ENCODE data around the gene ADGRB3.

Gene ADGRB3

DNA sequence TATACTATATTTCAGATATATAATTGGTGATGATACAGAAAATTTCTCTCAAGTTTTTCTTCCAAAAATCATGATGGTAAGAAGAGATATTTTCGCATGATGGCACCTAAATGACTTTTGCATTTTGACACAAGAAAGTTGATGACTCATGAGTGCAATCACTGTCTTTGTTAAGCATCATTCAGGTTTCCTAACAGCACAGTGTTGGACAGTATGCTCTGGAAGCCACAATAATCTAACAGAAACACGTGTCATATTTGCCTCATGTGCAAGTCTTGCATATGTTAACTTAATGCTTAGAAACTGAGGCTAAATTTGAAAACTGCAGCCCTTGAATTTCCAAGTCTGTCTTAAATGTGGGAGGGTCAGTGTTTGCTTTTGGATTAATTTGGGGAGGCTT is 628.2 kb downstream of the ADGRB3 start:
- Histone ChIP-seq H3K4me1 (ENCODE audit: insufficient read depth, low read length, severe bottlenecking) (no peaks in the 10 kb centered on the region), H2AFZ (ENCODE audit: low read length) (no peak overlapping the region), H3K79me2 (ENCODE audit: insufficient read depth, low read length) (no peaks in the 10 kb centered on the region), H3K27ac (ENCODE audit: low read depth, low read length, poor library complexity, severe bottlenecking) (no peak overlapping the region), H3F3A (ENCODE audit: insufficient read depth, low read length) (no peaks in the 10 kb centered on the region), H4K20me1 (ENCODE audit: insufficient read depth, low read length) (no peaks in the 10 kb centered on the region), H3K9me3 (ENCODE audit: low read length) (no peaks in the 10 kb centered on the region), H3K9me2 (ENCODE audit: low read depth, low read length) (no peaks in the 10 kb centered on the region), H3K27me3 (ENCODE audit: insufficient read depth, low read length) (no peaks in the 10 kb centered on the region), H3K36me3 (ENCODE audit: insufficient read depth, low read length) (no peaks in the 10 kb centered on the region), H3K4me3 (ENCODE audit: low read depth, low read length, poor library complexity, severe bottlenecking) (no peak overlapping the region), H3K4me2 (ENCODE audit: low read length) (no peak overlapping the region), H3K9ac (ENCODE audit: low read length) (no peak overlapping the region)
- TF ChIP-seq, protein P1, sequence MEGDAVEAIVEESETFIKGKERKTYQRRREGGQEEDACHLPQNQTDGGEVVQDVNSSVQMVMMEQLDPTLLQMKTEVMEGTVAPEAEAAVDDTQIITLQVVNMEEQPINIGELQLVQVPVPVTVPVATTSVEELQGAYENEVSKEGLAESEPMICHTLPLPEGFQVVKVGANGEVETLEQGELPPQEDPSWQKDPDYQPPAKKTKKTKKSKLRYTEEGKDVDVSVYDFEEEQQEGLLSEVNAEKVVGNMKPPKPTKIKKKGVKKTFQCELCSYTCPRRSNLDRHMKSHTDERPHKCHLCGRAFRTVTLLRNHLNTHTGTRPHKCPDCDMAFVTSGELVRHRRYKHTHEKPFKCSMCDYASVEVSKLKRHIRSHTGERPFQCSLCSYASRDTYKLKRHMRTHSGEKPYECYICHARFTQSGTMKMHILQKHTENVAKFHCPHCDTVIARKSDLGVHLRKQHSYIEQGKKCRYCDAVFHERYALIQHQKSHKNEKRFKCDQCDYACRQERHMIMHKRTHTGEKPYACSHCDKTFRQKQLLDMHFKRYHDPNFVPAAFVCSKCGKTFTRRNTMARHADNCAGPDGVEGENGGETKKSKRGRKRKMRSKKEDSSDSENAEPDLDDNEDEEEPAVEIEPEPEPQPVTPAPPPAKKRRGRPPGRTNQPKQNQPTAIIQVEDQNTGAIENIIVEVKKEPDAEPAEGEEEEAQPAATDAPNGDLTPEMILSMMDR (IDR thresholded peaks at IDR 0.05; ENCODE audit: low read length), result no peak
- no peak for TF ChIP-seq EZH2 (IDR thresholded peaks at IDR 0.05; ENCODE audit: borderline replicate concordance, low read length)

DNA sequence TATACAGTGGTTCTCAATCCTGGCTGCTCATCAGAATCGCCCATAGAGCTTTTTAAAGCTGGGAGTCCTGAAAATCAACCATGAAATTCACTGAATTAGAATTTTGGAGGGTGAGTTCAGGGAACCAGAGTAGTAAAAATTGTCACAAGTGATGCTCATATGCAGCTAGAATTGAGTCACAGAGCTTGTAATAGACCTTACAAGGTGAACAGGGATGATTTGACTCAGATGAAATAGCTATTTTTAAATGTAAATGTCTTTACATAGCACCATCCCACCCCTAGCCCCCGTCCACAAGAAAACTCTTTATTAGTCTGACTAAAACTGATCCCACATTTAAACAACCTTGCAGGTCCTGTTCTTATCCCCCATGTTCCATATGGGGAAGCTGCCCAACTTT is 630.0 kb downstream of the ADGRB3 start:
- Histone ChIP-seq H3K9me2 (ENCODE audit: low read depth, low read length) (no peaks in the 10 kb centered on the region), H3K4me3 (ENCODE audit: low read depth, low read length, poor library complexity, severe bottlenecking) (no peak overlapping the region), H3K27ac (ENCODE audit: low read depth, low read length, poor library complexity, severe bottlenecking) (no peak overlapping the region), H3K79me2 (ENCODE audit: insufficient read depth, low read length) (no peaks in the 10 kb centered on the region), H4K20me1 (ENCODE audit: insufficient read depth, low read length) (no peaks in the 10 kb centered on the region), H3K27me3 (ENCODE audit: insufficient read depth, low read length) (no peaks in the 10 kb centered on the region), H3K9ac (ENCODE audit: low read length) (no peak overlapping the region), H3K36me3 (ENCODE audit: insufficient read depth, low read length) (no peaks in the 10 kb centered on the region), H3F3A (ENCODE audit: insufficient read depth, low read length) (no peaks in the 10 kb centered on the region), H3K4me2 (ENCODE audit: low read length) (no peak overlapping the region), H3K4me1 (ENCODE audit: insufficient read depth, low read length, severe bottlenecking) (no peaks in the 10 kb centered on the region), H3K9me3 (ENCODE audit: low read length) (no peaks in the 10 kb centered on the region), H2AFZ (ENCODE audit: low read length) (no peak overlapping the region)
- TF ChIP-seq EZH2 (IDR thresholded peaks at IDR 0.05; ENCODE audit: borderline replicate concordance, low read length), result no peak
- TF ChIP-seq, protein P1 (IDR thresholded peaks at IDR 0.05; ENCODE audit: low read length), result no peak

DNA sequence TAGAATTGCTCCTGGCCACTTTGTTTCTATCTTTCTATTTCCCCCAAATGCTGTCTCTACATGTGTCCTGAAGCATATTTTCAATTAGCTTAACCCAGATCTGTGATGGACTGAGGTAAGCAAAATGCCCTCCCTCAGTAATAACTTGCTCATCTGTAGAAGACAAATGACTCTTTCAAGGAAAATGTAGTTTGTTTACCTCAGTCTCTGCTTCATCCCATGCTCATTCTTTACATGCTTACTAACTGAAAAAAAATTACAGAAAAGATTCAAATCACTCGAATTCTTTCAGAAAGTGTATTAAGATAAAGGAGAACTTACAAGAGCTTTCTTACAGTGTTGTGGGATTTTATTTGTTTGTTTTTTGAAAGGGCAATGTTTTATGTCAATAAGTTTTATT is 630.6 kb downstream of the ADGRB3 start:
- TF ChIP-seq, protein P1 (IDR thresholded peaks at IDR 0.05; ENCODE audit: low read length), result no peak
- no peak for TF ChIP-seq EZH2 (IDR thresholded peaks at IDR 0.05; ENCODE audit: borderline replicate concordance, low read length)
- H3K36me3 ChIP-seq (ENCODE audit: insufficient read depth, low read length), result no peaks in the 10 kb centered on the region

More for the DNA sequence above, 630.6 kb downstream of the ADGRB3 start:
- Histone ChIP-seq H3K79me2 (ENCODE audit: insufficient read depth, low read length) (no peaks in the 10 kb centered on the region), H3K4me2 (ENCODE audit: low read length) (no peak overlapping the region), H2AFZ (ENCODE audit: low read length) (no peak overlapping the region), H3F3A (ENCODE audit: insufficient read depth, low read length) (no peaks in the 10 kb centered on the region), H3K9ac (ENCODE audit: low read length) (no peak overlapping the region), H3K9me2 (ENCODE audit: low read depth, low read length) (no peaks in the 10 kb centered on the region), H4K20me1 (ENCODE audit: insufficient read depth, low read length) (no peaks in the 10 kb centered on the region), H3K27ac (ENCODE audit: low read depth, low read length, poor library complexity, severe bottlenecking) (no peak overlapping the region), H3K9me3 (ENCODE audit: low read length) (no peaks in the 10 kb centered on the region), H3K4me1 (ENCODE audit: insufficient read depth, low read length, severe bottlenecking) (no peaks in the 10 kb centered on the region), H3K27me3 (ENCODE audit: insufficient read depth, low read length) (no peaks in the 10 kb centered on the region), H3K4me3 (ENCODE audit: low read depth, low read length, poor library complexity, severe bottlenecking) (no peak overlapping the region)
